ENCODE results near the gene USP21. TPM values are rescaled to one million over a fixed set of nuclear protein-coding genes. Genes with fewer than 3 reads are reported as not detected.
A peak's percentile ranks its signal among the peaks of the same experiment; 100 is the strongest.

Gene USP21
- total and polyA plus RNA-seq, 9 of the 15 experiments (the other 6 are each of a cell fraction or from before 2014, with no cell fraction given): 4.9 to 52.4 (median 21.6) TPM

- TF ChIP-seq ATF7 (IDR thresholded peaks at IDR 0.05) (peak; percentile 49; the same call in 1 of the 2 replicates), CCNT2 (IDR thresholded peaks at IDR 0.05; ENCODE audit: borderline replicate concordance, extremely low read depth, insufficient read length, low read depth, low read length) (peak; percentile 83), ZFP36 (IDR thresholded peaks at IDR 0.05; ENCODE audit: low read depth, low read length, partially characterized antibody) (no peak), GATAD2B (IDR thresholded peaks at IDR 0.05; ENCODE audit: borderline replicate concordance) (no peak), DIDO1 (tag; IDR thresholded peaks at IDR 0.05; ENCODE audit: low read depth) (no peak), ARID4B (CRISPR knock-in tag; IDR thresholded peaks at IDR 0.05) (peak; percentile 96), HSF4 (CRISPR knock-in tag; IDR thresholded peaks at IDR 0.05; ENCODE audit: borderline replicate concordance) (no peak), MCM5 (IDR thresholded peaks at IDR 0.05; ENCODE audit: low read depth) (no peak), BRD9 (IDR thresholded peaks at IDR 0.05; ENCODE audit: low read depth, partially characterized antibody) (peak; percentile 65)
- TF ChIP-seq, protein P1, sequence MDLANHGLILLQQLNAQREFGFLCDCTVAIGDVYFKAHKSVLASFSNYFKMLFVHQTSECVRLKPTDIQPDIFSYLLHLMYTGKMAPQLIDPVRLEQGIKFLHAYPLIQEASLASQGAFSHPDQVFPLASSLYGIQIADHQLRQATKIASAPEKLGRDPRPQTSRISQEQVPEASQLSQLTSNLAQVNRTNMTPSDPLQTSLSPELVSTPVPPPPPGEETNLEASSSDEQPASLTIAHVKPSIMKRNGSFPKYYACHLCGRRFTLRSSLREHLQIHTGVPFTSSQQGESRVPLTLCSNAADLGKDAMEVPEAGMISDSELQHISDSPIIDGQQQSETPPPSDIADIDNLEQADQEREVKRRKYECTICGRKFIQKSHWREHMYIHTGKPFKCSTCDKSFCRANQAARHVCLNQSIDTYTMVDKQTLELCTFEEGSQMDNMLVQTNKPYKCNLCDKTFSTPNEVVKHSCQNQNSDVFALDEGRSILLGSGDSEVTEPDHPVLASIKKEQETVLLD (IDR thresholded peaks at IDR 0.05): 0 out of 2 replicates have a peak, but pooled peaks have one; percentile 3
- TF ChIP-seq, protein P2, sequence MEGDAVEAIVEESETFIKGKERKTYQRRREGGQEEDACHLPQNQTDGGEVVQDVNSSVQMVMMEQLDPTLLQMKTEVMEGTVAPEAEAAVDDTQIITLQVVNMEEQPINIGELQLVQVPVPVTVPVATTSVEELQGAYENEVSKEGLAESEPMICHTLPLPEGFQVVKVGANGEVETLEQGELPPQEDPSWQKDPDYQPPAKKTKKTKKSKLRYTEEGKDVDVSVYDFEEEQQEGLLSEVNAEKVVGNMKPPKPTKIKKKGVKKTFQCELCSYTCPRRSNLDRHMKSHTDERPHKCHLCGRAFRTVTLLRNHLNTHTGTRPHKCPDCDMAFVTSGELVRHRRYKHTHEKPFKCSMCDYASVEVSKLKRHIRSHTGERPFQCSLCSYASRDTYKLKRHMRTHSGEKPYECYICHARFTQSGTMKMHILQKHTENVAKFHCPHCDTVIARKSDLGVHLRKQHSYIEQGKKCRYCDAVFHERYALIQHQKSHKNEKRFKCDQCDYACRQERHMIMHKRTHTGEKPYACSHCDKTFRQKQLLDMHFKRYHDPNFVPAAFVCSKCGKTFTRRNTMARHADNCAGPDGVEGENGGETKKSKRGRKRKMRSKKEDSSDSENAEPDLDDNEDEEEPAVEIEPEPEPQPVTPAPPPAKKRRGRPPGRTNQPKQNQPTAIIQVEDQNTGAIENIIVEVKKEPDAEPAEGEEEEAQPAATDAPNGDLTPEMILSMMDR (IDR thresholded peaks at IDR 0.05 in 2 of 3, conservative IDR thresholded peaks at IDR 0.05 in 1 of 3; ENCODE audit: insufficient read depth in 2 of 3, low read depth in 1 of 3, low read length in 3 of 3): 0 out of 6 replicates have a peak, but pooled peaks of 1 of the 3 experiments have one; percentile 17
- TF ChIP-seq, protein P3, sequence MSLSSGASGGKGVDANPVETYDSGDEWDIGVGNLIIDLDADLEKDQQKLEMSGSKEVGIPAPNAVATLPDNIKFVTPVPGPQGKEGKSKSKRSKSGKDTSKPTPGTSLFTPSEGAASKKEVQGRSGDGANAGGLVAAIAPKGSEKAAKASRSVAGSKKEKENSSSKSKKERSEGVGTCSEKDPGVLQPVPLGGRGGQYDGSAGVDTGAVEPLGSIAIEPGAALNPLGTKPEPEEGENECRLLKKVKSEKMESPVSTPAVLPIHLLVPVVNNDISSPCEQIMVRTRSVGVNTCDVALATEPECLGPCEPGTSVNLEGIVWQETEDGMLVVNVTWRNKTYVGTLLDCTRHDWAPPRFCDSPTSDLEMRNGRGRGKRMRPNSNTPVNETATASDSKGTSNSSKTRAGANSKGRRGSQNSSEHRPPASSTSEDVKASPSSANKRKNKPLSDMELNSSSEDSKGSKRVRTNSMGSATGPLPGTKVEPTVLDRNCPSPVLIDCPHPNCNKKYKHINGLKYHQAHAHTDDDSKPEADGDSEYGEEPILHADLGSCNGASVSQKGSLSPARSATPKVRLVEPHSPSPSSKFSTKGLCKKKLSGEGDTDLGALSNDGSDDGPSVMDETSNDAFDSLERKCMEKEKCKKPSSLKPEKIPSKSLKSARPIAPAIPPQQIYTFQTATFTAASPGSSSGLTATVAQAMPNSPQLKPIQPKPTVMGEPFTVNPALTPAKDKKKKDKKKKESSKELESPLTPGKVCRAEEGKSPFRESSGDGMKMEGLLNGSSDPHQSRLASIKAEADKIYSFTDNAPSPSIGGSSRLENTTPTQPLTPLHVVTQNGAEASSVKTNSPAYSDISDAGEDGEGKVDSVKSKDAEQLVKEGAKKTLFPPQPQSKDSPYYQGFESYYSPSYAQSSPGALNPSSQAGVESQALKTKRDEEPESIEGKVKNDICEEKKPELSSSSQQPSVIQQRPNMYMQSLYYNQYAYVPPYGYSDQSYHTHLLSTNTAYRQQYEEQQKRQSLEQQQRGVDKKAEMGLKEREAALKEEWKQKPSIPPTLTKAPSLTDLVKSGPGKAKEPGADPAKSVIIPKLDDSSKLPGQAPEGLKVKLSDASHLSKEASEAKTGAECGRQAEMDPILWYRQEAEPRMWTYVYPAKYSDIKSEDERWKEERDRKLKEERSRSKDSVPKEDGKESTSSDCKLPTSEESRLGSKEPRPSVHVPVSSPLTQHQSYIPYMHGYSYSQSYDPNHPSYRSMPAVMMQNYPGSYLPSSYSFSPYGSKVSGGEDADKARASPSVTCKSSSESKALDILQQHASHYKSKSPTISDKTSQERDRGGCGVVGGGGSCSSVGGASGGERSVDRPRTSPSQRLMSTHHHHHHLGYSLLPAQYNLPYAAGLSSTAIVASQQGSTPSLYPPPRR (CRISPR knock-in tag; IDR thresholded peaks at IDR 0.05; ENCODE audit: borderline replicate concordance): peak; percentile 94
These were observed 41.3 kb upstream of the USP21 start, which contains the start of the genes NIT1 and PFDN2 (continued) for GRCh38 chr1:161117759-161118581.
